Lung (tissue), 12 donors: ENCODE data around the gene SOAT1. TPM values are rescaled to one million over a fixed set of nuclear protein-coding genes. Genes with fewer than 3 reads are reported as not detected.

Source experiments
- ATAC-seq: fragments of 200-7000 bp; cut with Tn5 transposase; one replicate; pipeline ENCODE4 v1.9.1; 2020; ENCODE audit warnings: moderate number of reproducible peaks; ENCODE audit not compliant: insufficient read depth, low FRiP score
- DNase-seq, 3 donors: peaks; one replicate each; pipeline ENCODE4 v3.0.0-alpha.2; 2013 to 2017
- H3K27ac ChIP-seq, 2 donors: one replicate each; pipeline ENCODE4 v1.5.1; 2013; ENCODE audit warnings: mild to moderate bottlenecking in 2 of 2, moderate library complexity in 2 of 2, control low read depth in 1 of 2, inconsistent platforms in 1 of 2, low read depth in 1 of 2, low read length in 1 of 2
- H3K27me3 ChIP-seq, 3 donors: one replicate each; pipeline ENCODE4 v1.5.1; 2013; ENCODE audit warnings: low read length in 2 of 3; ENCODE audit not compliant: control insufficient read depth in 3 of 3, insufficient read depth in 3 of 3
- H3K36me3 ChIP-seq, 4 donors: one replicate each; pipeline ENCODE4 v1.5.1; 2013; ENCODE audit warnings: low read length in 4 of 4, mild to moderate bottlenecking in 1 of 4, moderate library complexity in 1 of 4; ENCODE audit not compliant: control insufficient read depth in 4 of 4, insufficient read depth in 4 of 4
- H3K4me1 ChIP-seq, 5 donors: one replicate each; pipeline ENCODE4 v1.5.1; 2013; ENCODE audit warnings: low read length in 5 of 5, mild to moderate bottlenecking in 2 of 5, moderate library complexity in 1 of 5; ENCODE audit not compliant: control insufficient read depth in 5 of 5, insufficient read depth in 5 of 5
- H3K4me3 ChIP-seq: one replicate; pipeline ENCODE4 v1.5.1; 2013; ENCODE audit warnings: mild to moderate bottlenecking, control low read depth, moderate library complexity
- H3K9ac ChIP-seq, 2 donors: one replicate each; pipeline ENCODE4 v1.5.1; 2013; ENCODE audit warnings: low read length in 2 of 2, control low read depth in 1 of 2; ENCODE audit not compliant: insufficient read depth in 1 of 2
- H3K9me3 ChIP-seq, 4 donors: one replicate each; pipeline ENCODE4 v1.5.1; 2013; ENCODE audit warnings: low read length in 3 of 4, mild to moderate bottlenecking in 1 of 4, moderate library complexity in 1 of 4; ENCODE audit not compliant: control insufficient read depth in 4 of 4, insufficient read depth in 3 of 4
- WGBS, 2 donors: extraction: QIAGEN DNeasy Blood & Tissue Kit; methylation state at CpG; one replicate each; pipeline ENCODE4 v1.1.7; 2013; 5-methylcytosine and 5-hydroxymethylcytosine counted together
- polyA plus RNA-seq, 2 donors: library from polyadenylated mRNA; stranded (reverse); fragments of 200-250 nt; gene quantifications; one replicate each; pipeline ENCODE4 v1.2.1, GENCODE V29; 2013
- total RNA-seq, 2 donors: library from RNA; depleted of rRNA in 1 of 2; stranded (reverse); fragments of >200 nt in 1 of 2; gene quantifications; one replicate each; pipeline ENCODE4 v1.2.1, GENCODE V29; 2014 to 2021
- TF ChIP-seq, protein P1 (sequence below): IDR thresholded peaks from 2 replicates; pipeline ENCODE4 v1.5.1; 2012; ENCODE audit warnings: mild to moderate bottlenecking; ENCODE audit errors: control extremely low read depth, extremely low read depth
- donor health status: control.
- donor health status: control.
- donor health status: Bipolar disorder and iron deficiency.
- donor health status: healthy.
- donor health status: DM: yes; HTN: yes; CAD: no.

The SOAT1 gene
- total and polyA plus RNA-seq, 4 donors, result 10.5 to 76.0 (median 33.8) TPM

DNA sequence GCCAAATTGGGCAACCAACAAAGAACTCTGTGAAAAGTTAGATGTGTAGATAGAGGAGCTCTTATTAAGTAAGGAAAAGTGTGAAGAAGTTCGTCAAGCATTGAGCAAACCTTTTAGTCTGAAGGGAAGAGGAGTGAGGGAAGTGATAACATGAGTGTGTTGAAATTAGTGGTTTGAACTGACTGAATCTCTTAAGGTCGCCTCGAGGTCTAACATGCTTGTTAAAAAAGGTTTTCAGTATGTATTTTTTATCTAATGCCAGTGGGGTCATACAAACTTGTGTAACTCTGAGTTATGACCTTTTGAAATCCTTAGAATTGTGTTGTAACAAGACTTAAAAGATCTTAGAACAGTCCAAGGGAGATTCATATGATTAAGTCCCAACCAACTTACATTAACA, 34.1 kb downstream of the SOAT1 start:
- H3K27me3 ChIP-seq, result no peaks in the 10 kb centered on the region
- peak; percentile 61 for ATAC-seq
- TF ChIP-seq, protein P1, sequence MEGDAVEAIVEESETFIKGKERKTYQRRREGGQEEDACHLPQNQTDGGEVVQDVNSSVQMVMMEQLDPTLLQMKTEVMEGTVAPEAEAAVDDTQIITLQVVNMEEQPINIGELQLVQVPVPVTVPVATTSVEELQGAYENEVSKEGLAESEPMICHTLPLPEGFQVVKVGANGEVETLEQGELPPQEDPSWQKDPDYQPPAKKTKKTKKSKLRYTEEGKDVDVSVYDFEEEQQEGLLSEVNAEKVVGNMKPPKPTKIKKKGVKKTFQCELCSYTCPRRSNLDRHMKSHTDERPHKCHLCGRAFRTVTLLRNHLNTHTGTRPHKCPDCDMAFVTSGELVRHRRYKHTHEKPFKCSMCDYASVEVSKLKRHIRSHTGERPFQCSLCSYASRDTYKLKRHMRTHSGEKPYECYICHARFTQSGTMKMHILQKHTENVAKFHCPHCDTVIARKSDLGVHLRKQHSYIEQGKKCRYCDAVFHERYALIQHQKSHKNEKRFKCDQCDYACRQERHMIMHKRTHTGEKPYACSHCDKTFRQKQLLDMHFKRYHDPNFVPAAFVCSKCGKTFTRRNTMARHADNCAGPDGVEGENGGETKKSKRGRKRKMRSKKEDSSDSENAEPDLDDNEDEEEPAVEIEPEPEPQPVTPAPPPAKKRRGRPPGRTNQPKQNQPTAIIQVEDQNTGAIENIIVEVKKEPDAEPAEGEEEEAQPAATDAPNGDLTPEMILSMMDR, result no peak
- H3K4me3 ChIP-seq, result no peak overlapping the region
- peaks cover 1 to 7% (median 5%) of the 10 kb centered on the region in 4 donors for H3K36me3 ChIP-seq
- no peak overlapping the region for H3K9ac ChIP-seq
- no peak overlapping the region for H3K27ac ChIP-seq
- H3K9me3 ChIP-seq, result peaks cover 0 to 2% (median 0%) of the 10 kb centered on the region in 4 donors
- peaks cover 0 to 7% (median 2%) of the 10 kb centered on the region in 5 donors for H3K4me1 ChIP-seq
- WGBS, 2 donors, result 19 to 48% methylated on average over 3 of the region's 3 CpGs
- no peak for DNase-seq

DNA sequence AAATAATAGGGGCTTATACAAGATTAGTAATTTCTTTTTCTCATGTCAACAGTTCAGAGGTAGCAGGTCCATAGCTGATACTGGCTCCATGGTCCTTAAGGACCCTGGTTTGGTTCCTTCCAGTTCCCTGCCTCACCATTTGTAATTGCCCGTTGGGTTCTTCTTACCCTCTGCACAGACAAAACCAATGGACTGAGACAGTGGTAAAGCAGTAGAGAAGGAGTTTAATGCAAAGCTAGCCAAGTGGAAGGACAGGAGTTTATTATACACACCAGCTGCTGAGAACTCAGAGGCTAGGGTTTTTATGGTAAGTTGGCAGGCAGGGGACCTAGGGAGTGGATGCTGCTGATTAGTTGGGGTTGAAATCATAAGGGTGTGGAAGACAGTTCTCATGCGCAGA, 36.3 kb downstream of the SOAT1 start:
- Histone ChIP-seq H3K27me3 (no peaks in the 10 kb centered on the region), H3K36me3 (peaks cover 0 to 7% (median 2%) of the 10 kb centered on the region in 4 donors), H3K9ac (no peak overlapping the region), H3K27ac (no peak overlapping the region), H3K4me1 (no peaks in the 10 kb centered on the region), H3K9me3 (peaks cover 0 to 2% (median 0%) of the 10 kb centered on the region in 4 donors), H3K4me3 (no peak overlapping the region)
- TF ChIP-seq, protein P1, result no peak
- DNase-seq (no peak), ATAC-seq (no peak)
- WGBS, 2 donors, result 79 to 95% methylated on average over 2 of the region's 2 CpGs

DNA sequence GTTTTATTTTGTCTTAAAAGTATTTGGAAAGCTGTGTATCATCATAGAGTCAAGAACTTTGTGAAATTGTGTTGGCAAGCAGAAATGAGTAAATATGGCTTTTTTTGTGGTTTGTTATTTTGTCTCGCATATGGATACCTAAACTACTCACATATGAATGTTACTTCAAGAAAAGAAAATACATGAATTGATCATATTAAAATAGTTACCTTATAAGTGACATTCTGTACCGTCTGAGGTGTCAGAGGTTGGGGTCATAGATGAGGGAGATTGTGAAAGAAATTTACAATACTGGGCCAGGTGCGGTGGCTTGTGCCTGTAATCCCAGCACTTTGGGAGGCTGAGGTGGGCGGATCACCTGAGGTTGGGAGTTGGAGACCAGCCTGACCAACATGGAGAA, 40.8 kb downstream of the SOAT1 start:
- 94 to 99% methylated on average over 4 of the region's 4 CpGs for WGBS, 2 donors
- ATAC-seq, result no peak
- Histone ChIP-seq H3K9ac (no peak overlapping the region), H3K4me3 (no peak overlapping the region), H3K9me3 (peaks cover 0 to 2% (median 0%) of the 10 kb centered on the region in 4 donors), H3K36me3 (peaks cover 3 to 7% (median 5%) of the 10 kb centered on the region in 4 donors), H3K4me1 (no peaks in the 10 kb centered on the region), H3K27ac (no peak overlapping the region), H3K27me3 (no peaks in the 10 kb centered on the region)
- TF ChIP-seq, protein P1, result no peak
- DNase-seq, result no peak

DNA sequence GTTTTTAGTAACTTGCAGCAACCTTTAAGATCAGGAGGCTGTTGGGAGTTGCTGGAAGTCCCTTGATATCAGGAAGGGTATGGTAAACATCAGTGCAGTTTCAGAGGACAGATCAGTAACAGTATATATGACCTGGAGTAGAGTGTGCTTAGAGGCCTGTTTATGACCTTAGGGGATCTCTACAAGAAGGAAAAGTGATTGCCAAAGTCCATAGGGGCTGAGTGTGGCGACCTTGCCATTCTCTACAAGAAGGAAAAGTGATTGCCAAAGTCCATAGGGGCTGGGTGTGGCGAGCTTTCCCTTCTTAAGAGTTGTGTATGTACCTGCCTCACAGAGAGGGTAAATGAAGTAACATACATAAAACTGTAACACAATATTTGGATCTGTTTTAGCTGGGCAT, 43.7 kb downstream of the SOAT1 start:
- TF ChIP-seq, protein P1, result no peak
- DNase-seq (no peak), ATAC-seq (no peak)
- no peak overlapping the region for H3K27ac ChIP-seq
- 66 to 86% methylated on average over 2 of the region's 2 CpGs for WGBS, 2 donors
- no peaks in the 10 kb centered on the region for H3K4me1 ChIP-seq
- H3K9ac ChIP-seq, result no peak overlapping the region
- H3K9me3 ChIP-seq, result no peaks in the 10 kb centered on the region
- H3K27me3 ChIP-seq, result no peaks in the 10 kb centered on the region
- H3K4me3 ChIP-seq, result no peak overlapping the region
- H3K36me3 ChIP-seq, result peaks cover 2 to 16% (median 6%) of the 10 kb centered on the region in 4 donors
